ENCODE results near the gene CBFA2T3.

DNA sequence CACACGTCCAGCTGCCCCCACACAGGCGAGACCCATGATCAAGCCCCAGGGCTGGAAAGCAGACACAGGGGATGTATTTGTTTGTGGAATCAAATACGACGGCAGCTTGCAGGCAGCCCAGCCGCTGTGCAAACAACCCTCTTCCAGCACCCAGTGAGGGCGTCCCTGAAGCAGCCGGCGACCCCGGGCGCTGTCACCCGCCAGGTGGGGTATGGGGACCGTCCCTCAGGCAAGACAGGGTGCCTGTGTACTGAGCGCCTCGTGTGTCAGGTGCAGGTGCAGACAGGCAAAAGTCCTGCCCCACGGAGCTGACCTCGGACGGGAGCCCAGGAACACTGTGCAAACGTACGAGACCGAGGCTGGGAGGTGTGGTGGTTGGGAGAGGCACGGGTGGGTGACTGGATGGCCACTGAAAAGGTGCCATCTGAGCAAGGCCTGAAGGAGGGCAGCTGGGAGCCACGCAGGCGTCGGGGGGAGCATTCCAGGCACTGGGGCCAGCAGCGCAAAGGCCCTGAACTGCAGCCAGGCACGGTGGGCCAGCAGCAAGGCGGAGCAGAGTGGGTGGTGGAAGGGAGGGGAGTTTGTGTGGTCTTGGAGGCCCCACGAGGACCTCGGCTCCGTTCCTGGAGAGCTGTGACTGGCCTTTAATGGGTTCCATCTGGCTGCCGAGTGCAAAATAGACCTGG lies 48.5 kb downstream of the CBFA2T3 start:
- TF ChIP-seq, protein P1, sequence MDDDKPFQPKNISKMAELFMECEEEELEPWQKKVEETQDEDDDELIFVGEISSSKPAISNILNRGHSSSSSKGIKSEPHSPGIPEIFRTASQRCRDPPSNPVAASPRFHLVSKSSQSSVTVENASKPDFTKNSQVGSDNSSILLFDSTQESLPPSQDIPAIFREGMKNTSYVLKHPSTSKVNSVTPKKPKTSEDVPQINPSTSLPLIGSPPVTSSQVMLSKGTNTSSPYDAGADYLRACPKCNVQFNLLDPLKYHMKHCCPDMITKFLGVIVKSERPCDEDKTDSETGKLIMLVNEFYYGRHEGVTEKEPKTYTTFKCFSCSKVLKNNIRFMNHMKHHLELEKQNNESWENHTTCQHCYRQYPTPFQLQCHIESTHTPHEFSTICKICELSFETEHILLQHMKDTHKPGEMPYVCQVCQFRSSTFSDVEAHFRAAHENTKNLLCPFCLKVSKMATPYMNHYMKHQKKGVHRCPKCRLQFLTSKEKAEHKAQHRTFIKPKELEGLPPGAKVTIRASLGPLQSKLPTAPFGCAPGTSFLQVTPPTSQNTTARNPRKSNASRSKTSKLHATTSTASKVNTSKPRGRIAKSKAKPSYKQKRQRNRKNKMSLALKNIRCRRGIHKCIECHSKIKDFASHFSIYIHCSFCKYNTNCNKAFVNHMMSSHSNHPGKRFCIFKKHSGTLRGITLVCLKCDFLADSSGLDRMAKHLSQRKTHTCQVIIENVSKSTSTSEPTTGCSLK (tag by site-specific recombination; IDR thresholded peaks at IDR 0.05) = no peak
- TF ChIP-seq ZNF274 (IDR thresholded peaks at IDR 0.05; ENCODE audit: low read length) (no peak), ZNF274 (tag by site-specific recombination; IDR thresholded peaks at IDR 0.05; ENCODE audit: borderline replicate concordance) (no peak), ZNF433 (tag by site-specific recombination; IDR thresholded peaks at IDR 0.05; ENCODE audit: low read depth) (no peak), ZBTB1 (tag by site-specific recombination; IDR thresholded peaks at IDR 0.05) (no peak)
- TF ChIP-seq, protein P2, sequence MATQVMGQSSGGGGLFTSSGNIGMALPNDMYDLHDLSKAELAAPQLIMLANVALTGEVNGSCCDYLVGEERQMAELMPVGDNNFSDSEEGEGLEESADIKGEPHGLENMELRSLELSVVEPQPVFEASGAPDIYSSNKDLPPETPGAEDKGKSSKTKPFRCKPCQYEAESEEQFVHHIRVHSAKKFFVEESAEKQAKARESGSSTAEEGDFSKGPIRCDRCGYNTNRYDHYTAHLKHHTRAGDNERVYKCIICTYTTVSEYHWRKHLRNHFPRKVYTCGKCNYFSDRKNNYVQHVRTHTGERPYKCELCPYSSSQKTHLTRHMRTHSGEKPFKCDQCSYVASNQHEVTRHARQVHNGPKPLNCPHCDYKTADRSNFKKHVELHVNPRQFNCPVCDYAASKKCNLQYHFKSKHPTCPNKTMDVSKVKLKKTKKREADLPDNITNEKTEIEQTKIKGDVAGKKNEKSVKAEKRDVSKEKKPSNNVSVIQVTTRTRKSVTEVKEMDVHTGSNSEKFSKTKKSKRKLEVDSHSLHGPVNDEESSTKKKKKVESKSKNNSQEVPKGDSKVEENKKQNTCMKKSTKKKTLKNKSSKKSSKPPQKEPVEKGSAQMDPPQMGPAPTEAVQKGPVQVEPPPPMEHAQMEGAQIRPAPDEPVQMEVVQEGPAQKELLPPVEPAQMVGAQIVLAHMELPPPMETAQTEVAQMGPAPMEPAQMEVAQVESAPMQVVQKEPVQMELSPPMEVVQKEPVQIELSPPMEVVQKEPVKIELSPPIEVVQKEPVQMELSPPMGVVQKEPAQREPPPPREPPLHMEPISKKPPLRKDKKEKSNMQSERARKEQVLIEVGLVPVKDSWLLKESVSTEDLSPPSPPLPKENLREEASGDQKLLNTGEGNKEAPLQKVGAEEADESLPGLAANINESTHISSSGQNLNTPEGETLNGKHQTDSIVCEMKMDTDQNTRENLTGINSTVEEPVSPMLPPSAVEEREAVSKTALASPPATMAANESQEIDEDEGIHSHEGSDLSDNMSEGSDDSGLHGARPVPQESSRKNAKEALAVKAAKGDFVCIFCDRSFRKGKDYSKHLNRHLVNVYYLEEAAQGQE (tag by site-specific recombination; IDR thresholded peaks at IDR 0.05) = no peak
- TF ChIP-seq, protein P3, sequence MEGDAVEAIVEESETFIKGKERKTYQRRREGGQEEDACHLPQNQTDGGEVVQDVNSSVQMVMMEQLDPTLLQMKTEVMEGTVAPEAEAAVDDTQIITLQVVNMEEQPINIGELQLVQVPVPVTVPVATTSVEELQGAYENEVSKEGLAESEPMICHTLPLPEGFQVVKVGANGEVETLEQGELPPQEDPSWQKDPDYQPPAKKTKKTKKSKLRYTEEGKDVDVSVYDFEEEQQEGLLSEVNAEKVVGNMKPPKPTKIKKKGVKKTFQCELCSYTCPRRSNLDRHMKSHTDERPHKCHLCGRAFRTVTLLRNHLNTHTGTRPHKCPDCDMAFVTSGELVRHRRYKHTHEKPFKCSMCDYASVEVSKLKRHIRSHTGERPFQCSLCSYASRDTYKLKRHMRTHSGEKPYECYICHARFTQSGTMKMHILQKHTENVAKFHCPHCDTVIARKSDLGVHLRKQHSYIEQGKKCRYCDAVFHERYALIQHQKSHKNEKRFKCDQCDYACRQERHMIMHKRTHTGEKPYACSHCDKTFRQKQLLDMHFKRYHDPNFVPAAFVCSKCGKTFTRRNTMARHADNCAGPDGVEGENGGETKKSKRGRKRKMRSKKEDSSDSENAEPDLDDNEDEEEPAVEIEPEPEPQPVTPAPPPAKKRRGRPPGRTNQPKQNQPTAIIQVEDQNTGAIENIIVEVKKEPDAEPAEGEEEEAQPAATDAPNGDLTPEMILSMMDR (tag by site-specific recombination; IDR thresholded peaks at IDR 0.05) = no peak

Data from HEK293 (cell line).